ENCODE measurements around the gene KRTAP5-11. TPM values are rescaled to one million over a fixed set of nuclear protein-coding genes. Genes with fewer than 3 reads are reported as not detected.
"Not testable (repeated sequence)": the region's sequence is repeated elsewhere in the genome, so short reads cannot be mapped to it uniquely, and the experiment has no call there.

The KRTAP5-11 gene
- polyA plus RNA-seq, 2 of the 4 experiments (the other 2 are of a cell fraction): not detected

DNA sequence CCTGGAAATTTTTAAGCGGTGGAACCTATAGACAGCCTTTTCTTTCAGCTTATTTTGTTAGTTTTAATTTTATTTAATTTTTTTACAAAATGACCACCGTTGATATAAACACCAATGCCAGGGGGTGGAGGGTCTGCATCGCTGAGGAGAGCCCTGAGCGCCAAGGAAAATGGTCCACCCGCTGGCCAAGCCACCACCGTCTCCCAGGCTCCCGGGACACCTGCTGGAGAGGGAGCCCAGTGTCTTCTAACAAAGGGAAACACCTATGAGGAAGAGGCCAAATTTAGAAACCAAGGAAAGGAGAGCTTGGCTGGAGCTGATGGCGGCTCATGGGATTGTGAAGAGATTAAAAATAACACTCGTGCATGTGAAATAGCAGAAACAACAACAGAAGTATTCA lies 45.1 kb downstream of the KRTAP5-11 start:
- Histone ChIP-seq H3K4me1 (no peaks in the 10 kb centered on the region), H3K4me3 (no peak overlapping the region), H3K27ac (no peak overlapping the region), H3K4me2 (no peak overlapping the region), H3K9me3 (no peaks in the 10 kb centered on the region)
- TF ChIP-seq CHD2 (IDR thresholded peaks at IDR 0.05; ENCODE audit: low read length, partially characterized antibody) (no peak), ZFP36 (IDR thresholded peaks at IDR 0.05; ENCODE audit: borderline replicate concordance, partially characterized antibody) (no peak), POLR2AphosphoS2 (conservative IDR thresholded peaks at IDR 0.05; ENCODE audit: low read length) (no peak), JUN (IDR thresholded peaks at IDR 0.05) (no peak), MAFK (IDR thresholded peaks at IDR 0.05; ENCODE audit: partially characterized antibody) (no peak), HOXA7 (CRISPR knock-in tag; IDR thresholded peaks at IDR 0.05) (no peak), MYC (IDR thresholded peaks at IDR 0.05; ENCODE audit: borderline replicate concordance, low read length) (no peak), RFX5 (IDR thresholded peaks at IDR 0.05) (no peak), TFCP2L1 (CRISPR knock-in tag; IDR thresholded peaks at IDR 0.05) (no peak), NPAS2 (CRISPR knock-in tag; IDR thresholded peaks at IDR 0.05; ENCODE audit: borderline replicate concordance) (no peak)
- TF ChIP-seq, protein P1, sequence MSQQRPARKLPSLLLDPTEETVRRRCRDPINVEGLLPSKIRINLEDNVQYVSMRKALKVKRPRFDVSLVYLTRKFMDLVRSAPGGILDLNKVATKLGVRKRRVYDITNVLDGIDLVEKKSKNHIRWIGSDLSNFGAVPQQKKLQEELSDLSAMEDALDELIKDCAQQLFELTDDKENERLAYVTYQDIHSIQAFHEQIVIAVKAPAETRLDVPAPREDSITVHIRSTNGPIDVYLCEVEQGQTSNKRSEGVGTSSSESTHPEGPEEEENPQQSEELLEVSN (IDR thresholded peaks at IDR 0.05; ENCODE audit: borderline replicate concordance, low read depth): no peak
- TF ChIP-seq, protein P2, sequence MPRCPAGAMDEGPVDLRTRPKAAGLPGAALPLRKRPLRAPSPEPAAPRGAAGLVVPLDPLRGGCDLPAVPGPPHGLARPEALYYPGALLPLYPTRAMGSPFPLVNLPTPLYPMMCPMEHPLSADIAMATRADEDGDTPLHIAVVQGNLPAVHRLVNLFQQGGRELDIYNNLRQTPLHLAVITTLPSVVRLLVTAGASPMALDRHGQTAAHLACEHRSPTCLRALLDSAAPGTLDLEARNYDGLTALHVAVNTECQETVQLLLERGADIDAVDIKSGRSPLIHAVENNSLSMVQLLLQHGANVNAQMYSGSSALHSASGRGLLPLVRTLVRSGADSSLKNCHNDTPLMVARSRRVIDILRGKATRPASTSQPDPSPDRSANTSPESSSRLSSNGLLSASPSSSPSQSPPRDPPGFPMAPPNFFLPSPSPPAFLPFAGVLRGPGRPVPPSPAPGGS (IDR thresholded peaks at IDR 0.05): no peak
- TF ChIP-seq, protein P3, sequence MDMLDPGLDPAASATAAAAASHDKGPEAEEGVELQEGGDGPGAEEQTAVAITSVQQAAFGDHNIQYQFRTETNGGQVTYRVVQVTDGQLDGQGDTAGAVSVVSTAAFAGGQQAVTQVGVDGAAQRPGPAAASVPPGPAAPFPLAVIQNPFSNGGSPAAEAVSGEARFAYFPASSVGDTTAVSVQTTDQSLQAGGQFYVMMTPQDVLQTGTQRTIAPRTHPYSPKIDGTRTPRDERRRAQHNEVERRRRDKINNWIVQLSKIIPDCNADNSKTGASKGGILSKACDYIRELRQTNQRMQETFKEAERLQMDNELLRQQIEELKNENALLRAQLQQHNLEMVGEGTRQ (IDR thresholded peaks at IDR 0.05): no peak
- TF ChIP-seq, protein P4, sequence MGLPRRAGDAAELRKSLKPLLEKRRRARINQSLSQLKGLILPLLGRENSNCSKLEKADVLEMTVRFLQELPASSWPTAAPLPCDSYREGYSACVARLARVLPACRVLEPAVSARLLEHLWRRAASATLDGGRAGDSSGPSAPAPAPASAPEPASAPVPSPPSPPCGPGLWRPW (IDR thresholded peaks at IDR 0.05): no peak
- WGBS (ENCODE audit: missing lambda C conversion rate): 62% methylated on average over 9 of the region's 9 CpGs
- no peak for DNase-seq (ENCODE audit: low read depth in 1 of 2, low spot score in 1 of 2)
- CTCF ChIA-PET: interaction anchor here (1.3 kb wide), 1 partner anchor 13 kb away, joined by 4 read pairs; no protein-coding TSS in a partner anchor
- no peak; a peak in 1 of 6 replicates for ATAC-seq
- POLR2A ChIA-PET: no interaction called here
- FAIRE-seq: no peak

DNA sequence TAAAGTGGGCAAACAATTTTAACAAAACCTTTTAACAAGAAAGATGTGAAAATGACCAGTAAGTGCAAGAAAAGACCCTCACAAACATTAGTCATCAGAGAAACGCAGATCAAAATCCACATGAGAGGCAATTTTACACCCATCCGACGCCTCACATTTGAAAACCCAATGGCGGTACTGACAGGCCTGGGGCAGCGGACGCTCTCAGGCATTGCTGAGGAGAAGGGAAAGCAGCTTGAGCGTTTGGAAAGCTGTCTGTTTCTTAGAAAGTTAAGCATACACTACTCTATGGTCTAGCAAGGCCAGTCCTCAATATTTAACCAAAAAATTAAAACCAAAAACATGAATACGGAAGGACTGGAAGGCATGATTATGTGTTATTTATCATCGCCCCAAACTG lies 46.9 kb downstream of the KRTAP5-11 start:
- ChIA-PET POLR2A (no interaction called here), CTCF (no interaction called here)
- no peaks in the 10 kb centered on the region for H3K9me3 ChIP-seq
- H3K4me2 ChIP-seq: no peak overlapping the region
- no peak overlapping the region for H3K27ac ChIP-seq
- WGBS (ENCODE audit: missing lambda C conversion rate): 82% methylated on average over 9 of the region's 9 CpGs
- H3K4me1 ChIP-seq: no peaks in the 10 kb centered on the region
- no peak for ATAC-seq
- H3K4me3 ChIP-seq: no peak overlapping the region
- TF ChIP-seq CHD2 (IDR thresholded peaks at IDR 0.05; ENCODE audit: low read length, partially characterized antibody) (no peak), ESRRA (IDR thresholded peaks at IDR 0.05; ENCODE audit: borderline replicate concordance, low read length) (no peak), RNF2 (IDR thresholded peaks at IDR 0.05; ENCODE audit: borderline replicate concordance, low read depth) (no peak), ZC3H11A (IDR thresholded peaks at IDR 0.05) (no peak), SMC3 (IDR thresholded peaks at IDR 0.05) (no peak), MAZ (IDR thresholded peaks at IDR 0.05; ENCODE audit: borderline replicate concordance, low read depth, low read length) (no peak), FOXS1 (CRISPR knock-in tag; IDR thresholded peaks at IDR 0.05) (no peak)
- no peak for FAIRE-seq
- no peak for DNase-seq (ENCODE audit: low read depth in 1 of 2, low spot score in 1 of 2)

DNA sequence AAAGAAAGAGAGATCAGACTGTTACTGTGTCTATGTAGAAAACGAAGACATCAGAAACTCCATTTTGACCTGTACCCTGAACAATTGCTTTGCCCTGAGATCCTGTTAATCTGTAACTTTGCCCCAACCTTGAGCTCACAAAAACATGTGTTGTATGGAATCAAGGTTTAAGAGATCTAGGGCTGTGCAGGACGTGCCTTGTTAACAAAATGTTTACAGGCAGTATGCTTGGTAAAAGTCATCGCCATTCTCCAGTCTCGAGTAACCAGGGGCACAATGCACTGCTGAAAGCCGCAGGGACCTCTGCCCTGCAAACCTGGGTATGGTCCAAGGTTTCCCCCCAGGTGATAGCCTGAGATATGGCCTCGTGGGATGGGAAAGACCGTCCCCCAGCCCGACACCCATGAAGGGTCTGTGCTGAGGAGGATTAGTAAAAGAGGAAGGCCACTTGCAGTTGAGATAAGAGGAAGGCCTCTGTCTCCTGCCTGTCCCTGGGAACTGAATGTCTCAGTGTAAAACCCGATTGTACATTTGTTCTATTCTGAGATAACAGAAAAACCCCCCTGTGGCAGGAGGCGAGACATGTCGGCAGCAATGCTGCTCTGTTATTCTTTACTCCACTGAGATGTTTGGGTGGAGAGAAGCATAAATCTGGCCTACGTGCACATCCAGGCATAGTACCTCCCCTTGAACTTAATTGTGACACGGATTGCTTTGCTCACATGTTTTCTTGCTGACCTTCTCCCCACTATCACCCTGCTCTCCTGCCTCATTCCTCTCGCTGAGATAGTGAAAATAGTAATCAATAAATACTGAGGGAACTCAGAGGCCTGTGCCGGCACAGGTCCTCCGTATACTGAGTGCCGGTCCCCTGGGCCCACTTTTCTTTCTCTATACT lies 47.7 kb downstream of the KRTAP5-11 start:
- POLR2A ChIA-PET; DNase-seq (ENCODE audit: low read depth in 1 of 2, low spot score in 1 of 2); H3K4me2 ChIP-seq; CTCF ChIA-PET; H3K4me3 ChIP-seq; ATAC-seq; H3K27ac ChIP-seq; FAIRE-seq; H3K9me3 ChIP-seq; H3K4me1 ChIP-seq: not testable (repeated sequence)
- 68% methylated on average over 17 of the region's 17 CpGs for WGBS (ENCODE audit: missing lambda C conversion rate)

Measured in A549 (cell line).